Measurements from ENCODE around the gene PTCHD4.
"Not testable (repeated sequence)": the region's sequence is repeated elsewhere in the genome, so short reads cannot be mapped to it uniquely, and the experiment has no call there.

Gene PTCHD4

DNA sequence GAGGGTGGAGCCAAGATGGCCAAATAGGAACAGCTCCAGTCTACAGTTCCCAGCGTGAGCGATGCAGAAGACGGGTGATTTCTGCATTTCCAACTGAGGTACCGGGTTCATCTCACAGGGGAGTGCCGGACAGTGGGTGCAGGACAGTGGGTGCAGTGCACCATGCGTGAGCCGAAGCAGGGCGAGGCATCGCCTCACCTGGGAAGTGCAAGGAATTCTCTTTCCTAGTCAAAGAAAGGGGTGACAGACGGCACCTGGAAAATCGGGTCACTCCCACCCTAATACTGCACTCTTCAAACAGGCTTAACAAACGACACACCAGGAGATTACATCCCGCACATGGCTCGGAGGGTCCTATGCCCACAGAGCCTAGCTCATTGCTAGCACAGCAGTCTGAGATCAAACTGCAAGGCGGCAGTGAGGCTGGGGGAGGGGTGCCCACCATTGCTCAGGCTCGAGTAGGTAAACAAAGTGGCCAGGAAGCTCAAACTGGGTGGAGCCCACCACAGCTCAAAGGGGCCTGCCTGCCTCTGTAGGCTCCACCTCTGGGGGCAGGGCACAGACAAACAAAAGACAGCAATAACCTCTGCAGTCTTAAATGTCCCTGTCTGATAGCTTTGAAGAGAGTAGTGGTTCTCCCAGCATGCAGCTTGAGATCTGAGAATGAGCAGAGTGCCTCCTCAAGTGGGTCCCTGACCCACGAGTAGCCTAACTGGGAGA, 8.4 kb downstream of the PTCHD4 start:
- DNase-seq; intact Hi-C loops (cut with DNase I): not testable (repeated sequence)

DNA sequence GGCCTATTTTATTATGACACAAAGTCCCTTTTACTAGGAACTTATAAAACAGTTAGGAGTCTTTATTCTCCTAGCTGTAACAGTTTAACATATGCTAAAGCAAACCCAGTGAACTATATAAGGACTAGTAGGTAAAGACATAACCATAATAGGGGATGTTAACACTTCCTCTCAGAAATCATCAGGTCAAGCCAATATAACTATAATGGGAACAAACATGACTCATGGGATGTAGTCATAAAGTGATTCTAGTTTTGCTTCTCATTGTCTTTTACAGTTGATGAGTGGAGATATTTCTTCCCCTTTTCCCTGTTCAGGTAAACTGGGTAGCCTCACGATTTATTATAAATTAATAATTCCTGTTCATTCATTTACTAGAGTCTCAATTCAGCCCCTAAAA, 9.7 kb downstream of the PTCHD4 start:
- no peak for DNase-seq
- intact Hi-C loops (cut with DNase I) = no loop called here

GRCh38 chr6:48100588-48100895, 10.5 kb downstream of the PTCHD4 start:
- intact Hi-C loops (cut with DNase I) = no loop called here
- DNase-seq = no peak

DNA sequence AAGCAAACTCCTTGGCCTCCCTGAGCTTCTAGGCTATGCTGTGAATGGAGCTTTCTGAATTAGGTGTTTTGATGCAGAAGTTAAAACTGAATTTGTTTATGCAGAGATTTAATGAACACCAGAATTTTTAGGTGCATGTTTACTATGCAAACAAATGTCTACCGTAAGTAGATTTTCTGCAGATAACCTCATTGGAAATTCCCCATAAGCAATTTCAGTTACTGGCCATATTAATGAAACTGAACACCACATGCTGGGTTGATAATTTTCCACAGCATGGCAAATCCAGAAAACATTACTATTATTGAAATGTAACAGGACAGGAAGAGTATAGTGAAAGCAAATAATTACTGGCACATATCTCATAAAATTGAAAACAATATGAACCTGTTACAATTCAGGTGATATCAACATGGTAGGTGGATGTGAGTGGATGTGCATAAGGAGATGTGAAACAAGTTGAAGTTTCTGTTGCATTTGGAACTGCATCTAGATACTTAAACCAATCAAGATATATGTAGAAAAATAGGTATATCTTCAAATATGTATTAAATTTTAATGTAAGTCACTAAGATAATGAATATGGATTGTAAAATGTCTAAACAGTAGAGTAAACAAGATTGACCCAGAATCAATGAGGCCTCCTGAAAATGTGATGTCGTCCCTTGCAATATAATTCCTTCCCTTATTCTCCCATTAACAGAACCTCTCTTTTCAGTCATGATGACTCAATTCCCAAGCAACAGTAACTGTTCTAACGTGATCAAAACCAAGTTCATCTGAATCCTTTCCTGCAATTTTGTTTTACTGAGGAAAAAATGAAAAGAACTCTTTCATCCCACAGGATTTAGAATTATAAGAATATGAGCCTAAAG, 11.0 kb downstream of the PTCHD4 start:
- intact Hi-C loops (cut with DNase I) = no loop called here
- DNase-seq = no peak

DNA sequence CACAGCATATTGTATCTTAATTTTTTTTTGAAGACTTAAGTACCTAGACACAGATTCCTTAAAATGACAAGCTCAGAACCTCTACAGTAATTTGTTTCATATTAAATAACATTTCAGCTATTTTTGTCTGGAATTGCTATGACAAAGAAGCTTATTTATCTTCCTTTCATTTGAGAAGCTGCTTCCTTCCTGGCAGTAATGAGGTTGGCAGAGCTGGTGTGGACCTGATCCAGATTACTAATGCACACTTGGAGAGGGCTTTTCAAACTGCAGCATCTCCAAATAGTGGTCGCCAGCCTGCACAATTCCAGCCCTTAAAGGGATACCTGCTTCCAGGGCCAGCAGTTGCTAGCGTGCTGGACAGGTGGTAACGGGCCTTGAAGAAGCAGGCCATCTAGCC, 12.1 kb downstream of the PTCHD4 start:
- DNase-seq = peak in 7 of 42 donors; percentile 5 to 45 (median 14)
- intact Hi-C loops (cut with DNase I) = no loop called here

- no peak for DNase-seq
- intact Hi-C loops (cut with DNase I) = no loop called here
Measured at GRCh38 chr6:48092550-48093217, 18.3 kb downstream of the PTCHD4 start.

DNA sequence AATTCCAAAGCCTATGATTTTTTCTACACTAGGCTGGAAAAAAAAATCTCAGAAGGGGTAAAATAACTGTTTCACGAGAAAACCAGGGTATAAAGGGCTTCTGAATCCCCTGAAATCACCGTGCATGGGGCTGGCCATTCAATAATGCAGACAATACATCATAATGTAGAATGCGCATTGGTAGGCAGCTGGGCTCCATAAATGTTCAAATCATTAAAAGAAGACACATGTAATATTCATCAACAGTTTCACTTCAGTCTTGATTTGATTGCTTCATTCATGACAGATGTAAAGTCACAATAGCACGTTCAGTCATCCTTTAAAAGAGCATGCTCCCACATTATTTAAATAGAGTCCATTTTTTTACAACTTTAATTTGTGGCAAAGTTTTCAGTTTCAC, 20.5 kb downstream of the PTCHD4 start:
- DNase-seq = no peak
- intact Hi-C loops (cut with DNase I) = no loop called here

- intact Hi-C loops (cut with DNase I) = no loop called here
- no peak for DNase-seq
Measured at GRCh38 chr6:48087448-48087847, 23.5 kb downstream of the PTCHD4 start.

DNA sequence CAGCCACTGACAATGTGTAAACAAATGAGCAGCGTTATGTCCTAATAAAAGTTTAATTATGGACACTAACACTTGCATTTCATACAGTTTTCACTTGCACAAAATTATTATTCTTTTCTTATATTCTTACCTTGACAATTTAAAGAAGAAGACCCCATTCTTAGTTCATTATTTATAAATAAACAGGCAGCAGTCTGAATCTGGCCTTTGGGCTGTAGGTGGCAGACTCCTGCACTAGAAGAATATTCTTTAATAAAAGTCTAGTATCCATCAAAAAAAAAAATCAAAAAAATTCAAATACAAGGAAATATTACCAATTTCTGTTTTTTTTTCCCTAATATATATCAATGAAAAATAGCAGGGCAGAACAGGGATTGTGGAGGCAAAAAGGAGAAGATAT, 24.8 kb downstream of the PTCHD4 start:
- intact Hi-C loops (cut with DNase I) = no loop called here
- DNase-seq = no peak

DNA sequence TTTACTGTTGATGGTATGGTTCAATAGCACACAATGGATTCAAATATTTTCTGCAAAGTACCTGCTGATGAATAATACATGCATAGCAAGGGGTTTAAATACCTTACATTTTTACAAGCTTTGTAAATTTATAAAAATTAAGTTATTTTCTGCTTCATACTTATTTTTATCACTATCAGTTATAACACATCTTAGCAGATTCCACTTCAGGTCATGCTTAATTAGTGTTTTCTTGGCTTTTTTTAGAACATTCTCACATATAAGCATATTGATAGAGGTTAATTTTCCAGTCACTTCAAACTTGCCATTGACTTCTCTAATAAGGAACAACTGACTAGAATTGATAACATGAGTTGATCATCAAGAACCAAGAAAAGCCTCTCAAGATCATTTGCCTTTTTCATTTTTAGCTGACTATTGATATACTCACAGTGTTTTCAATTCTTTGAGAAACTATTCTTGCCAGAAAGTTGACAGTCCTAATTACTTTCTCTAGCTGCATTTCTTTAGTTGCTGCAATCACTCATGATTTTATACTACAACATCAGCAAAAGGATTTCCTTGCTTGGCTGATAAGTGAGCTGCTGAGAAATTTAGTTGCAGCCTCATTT, 25.8 kb downstream of the PTCHD4 start:
- intact Hi-C loops (cut with DNase I) = no loop called here
- no peak for DNase-seq

- intact Hi-C loops (cut with DNase I) = no loop called here
Measured at GRCh38 chr6:48084201-48084600, 26.8 kb downstream of the PTCHD4 start.

DNA sequence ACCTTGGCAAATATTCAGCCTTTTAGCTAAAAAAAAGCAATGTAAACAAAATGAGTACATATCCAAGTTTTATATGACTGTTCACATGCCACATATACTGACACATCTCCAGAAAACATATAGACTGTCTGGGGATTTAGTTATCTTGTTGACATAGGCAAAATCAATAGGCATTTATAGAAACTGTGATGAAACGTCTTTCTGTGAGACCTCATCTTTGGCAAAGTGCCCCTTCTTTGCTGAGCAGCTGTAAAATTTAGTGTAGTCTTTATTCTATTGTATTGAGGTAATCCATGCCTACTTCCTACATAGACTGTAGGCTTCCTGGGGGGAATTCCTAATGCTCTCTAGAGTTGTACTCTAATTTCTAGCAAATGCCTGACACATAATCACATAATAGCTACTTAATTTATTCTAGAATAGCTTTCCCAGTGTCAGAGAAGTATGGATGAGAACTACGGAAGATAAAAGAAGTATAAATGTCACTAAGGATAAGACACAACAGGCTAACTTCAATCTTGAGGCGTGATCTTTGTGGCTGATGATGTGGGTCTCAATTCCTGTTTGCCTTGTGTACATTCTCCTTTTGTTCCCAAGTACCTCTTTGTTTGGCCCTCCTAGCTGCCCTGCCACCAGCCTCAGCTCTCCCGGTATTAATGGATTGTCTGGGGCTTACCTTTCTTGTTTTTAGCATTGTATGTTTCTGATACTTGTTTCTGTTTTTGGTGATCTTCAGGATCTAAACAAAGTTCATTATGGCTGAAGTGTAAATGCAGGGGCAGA, 30.6 kb downstream of the PTCHD4 start:
- DNase-seq = no peak
- intact Hi-C loops (cut with DNase I) = no loop called here

More at GRCh38 chr6:48084201-48084600, 26.8 kb downstream of the PTCHD4 start:
- DNase-seq = no peak

DNA sequence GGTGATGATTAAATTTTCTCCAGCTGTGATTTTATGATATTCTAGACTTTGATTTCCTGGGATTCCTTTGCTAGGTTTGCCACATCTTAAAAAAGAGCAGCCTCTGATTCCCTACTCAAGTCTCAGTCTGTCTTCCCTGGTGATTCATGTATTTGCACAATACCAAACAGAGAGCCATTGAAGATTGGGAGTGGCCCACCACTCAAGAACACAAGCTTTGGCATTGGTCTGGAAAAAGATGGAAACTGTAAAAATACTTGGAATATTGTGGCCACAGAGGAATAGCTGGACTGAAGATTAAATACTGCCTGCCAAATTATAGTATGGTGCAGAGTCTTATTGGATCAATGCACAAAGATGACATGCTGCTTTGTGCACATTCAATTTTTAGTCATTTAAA, 32.9 kb downstream of the PTCHD4 start:
- no peak for DNase-seq
- intact Hi-C loops (cut with DNase I) = no loop called here

GRCh38 chr6:48075181-48075580, 35.8 kb downstream of the PTCHD4 start:
- no peak for DNase-seq
- intact Hi-C loops (cut with DNase I) = no loop called here

DNA sequence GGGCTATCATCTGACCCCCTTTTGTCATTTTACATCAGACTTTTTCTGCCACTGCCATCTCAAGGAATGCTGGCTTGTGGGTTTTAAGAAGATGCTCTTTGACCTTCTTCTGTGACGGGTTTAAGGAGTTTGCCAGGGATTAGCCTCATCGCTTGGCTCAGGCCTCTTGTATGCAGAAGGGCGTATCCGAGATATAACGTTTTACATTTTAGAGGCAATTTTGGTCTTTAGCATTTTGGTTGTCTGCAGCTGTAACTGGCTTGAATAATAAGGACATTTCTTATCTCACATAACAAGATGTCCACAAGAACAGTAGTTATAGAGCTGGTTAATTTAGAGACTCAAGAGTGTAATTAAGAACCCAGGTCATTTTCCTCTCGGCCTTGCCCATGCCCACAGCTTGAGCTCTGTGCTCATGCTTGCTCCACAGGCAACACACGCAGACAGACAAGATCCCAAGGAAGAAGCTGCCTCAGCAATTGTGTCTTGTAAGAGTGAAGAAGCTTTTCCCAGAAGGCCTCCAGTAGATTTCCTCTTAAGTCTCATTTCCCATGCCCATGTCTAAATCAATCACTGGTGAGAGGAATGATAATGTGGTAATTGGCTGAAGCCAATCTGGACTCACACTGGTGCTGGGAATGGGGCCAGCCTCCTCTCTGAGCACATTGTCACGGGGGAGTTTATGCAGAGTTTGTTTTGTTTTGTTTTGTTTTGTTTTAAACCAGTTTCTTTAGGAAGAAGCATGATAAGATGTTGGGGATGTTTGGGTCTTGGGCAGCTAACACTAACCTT, 36.8 kb downstream of the PTCHD4 start:
- DNase-seq = no peak

DNA sequence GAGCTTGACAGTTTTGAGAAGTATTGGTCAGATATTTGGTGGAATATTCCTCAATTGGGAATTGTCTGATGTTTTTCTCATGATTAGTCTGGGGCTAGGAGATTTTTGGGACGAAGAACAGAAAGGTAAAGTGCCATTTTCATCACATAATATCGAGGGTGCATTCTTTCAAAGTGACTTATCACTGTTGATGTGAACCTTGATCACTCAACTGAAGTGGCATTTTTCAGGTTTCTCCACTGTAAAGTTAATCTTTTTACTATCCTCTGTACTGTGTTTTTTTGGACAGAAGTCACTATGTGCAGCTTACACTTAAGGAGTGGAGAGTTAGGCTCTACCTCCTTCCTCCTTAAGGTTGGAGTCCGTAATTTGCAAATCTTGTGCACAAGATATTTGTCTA, 39.2 kb downstream of the PTCHD4 start:
- DNase-seq = no peak
- intact Hi-C loops (cut with DNase I) = no loop called here

More for the DNA sequence above, 36.8 kb downstream of the PTCHD4 start:
- intact Hi-C loops (cut with DNase I) = no loop called here

- peak in 17 of 42 donors; percentile 7 to 48 (median 19) for DNase-seq
- intact Hi-C loops (cut with DNase I) = no loop called here
Measured at GRCh38 chr6:48069280-48069679, 41.7 kb downstream of the PTCHD4 start.
